GM18508 (cell line): Measurements from ENCODE around the gene ZNF213.
A peak's percentile ranks its signal among the peaks of the same experiment; 100 is the strongest.

Experiments
- ATAC-seq: cut with Tn5 transposase; IDR thresholded peaks from one replicate; pipeline ENCODE4 v1.9.1; 2021; ENCODE audit warnings: moderate number of reproducible peaks; ENCODE audit not compliant: insufficient read depth, unreplicated experiment

Gene ZNF213

DNA sequence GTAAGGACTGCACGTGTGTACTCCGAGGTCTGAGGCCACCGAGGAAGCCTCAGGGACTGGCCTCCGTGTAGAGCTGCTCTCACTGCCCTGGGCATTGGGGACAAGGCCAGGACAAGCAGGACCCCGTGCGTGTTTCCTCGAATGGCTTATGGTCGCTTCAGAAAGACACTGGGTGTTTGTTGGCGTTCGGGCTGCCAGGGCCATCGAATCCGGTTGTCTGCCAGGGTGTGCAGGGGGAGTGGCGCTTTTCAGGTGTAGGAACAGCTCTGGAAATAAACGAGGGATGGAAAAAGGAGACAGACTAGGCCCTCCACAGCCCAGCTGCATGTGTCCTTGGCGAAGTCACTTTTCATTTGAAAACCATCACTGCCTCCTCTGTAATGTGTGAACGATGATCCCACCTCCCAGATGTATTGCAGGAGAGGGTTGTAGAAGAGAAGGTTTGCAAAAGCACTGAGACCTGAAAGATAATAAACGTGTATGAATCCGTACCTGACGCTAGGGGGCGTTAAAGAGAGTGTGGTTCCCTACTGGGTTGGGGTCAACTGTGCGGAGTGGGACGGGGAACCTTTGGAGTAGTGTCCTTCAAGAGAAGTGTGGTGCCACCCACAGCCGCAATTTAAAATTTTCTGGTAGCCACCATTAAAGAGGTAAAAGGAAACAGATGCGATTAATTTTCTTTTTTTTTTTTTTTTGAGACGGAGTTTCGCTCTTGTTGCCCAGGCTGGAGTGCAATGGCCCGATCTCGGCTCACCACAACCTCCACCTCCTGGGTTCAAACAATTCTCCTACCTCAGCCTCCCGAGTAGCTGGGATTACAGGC is 33.6 kb upstream of the ZNF213 start:
- no peak for ATAC-seq

DNA sequence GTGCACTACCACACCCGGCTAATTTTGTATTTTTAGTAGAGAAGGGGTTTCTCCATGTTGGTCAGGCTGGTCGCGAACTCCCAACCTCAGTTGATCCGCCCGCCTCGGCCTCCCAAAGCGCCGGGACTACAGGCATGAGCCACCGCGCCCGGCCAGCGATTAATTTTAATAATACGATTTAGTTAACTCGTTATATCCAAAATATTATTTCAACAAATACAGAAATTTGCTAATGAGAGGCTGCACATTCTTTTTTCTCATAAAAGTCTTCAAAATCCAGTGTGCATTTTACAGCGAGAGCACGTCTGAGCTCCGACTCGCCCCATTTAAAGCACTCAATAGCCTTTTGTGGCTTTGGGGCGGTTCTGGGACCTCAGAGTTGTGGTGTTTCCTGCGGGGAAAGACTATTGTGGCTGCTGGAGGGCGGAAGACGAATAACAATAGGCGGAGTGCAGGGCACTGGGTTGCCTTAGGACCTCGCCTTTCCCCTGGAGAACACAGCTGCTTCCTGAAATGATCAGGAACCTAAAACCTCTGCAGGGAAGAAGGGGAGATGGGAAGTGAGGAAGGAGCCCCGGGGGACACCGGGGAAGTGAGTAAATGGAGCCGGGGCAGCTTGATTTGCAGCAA is 32.9 kb upstream of the ZNF213 start:
- no peak for ATAC-seq

- no peak for ATAC-seq
Measured at GRCh38 chr16:3106205-3106928, 28.5 kb upstream of the ZNF213 start.

DNA sequence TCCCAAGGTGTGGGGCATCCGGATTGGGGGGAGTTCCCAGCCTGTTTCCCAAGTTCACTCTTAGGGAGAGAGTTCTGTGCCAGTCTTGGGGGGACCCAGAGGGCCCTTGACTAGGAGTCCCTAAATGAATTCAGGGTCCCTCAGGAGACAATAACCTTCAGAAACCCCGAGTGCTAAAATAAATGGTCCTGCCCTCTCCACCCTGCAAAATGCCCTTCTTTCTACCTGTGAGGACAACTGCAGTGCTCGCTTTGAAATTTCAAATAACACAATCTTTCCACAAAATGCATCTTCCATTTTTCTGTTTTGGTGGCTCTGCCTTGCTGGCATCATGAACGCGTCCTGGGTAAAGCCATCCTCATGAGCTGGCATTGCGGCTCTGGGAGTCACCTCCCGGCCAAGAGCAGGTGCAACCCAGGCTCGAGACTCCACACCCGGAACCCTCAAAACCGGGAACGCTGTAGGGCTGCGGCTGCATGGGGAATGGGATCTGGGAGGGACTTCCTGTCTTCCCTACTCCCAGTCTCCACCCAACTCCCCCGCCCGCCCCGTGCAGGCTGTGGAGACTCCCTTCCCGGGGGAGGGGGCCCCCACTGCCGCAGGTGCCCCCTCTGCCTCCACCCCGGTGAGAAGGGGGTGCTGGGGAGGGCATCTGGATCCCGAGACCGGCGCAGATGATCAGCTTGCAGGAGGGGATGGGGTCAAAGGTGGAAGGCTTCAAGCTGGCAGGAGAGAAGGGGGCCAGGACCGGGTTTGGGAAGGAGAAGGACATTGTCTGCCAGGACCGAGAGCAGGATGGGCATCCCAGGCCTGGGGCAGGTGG is 22.6 kb upstream of the ZNF213 start, which contains the start of gene ZNF205:
Gene ZNF205 (plus strand): TSS at position 529 of the 823 bp plus-strand sequence. CDS start 845 bp downstream, outside the sequence.
- ATAC-seq: no peak

GRCh38 chr16:3112881-3113574 is 21.8 kb upstream of the ZNF213 start:
- no peak for ATAC-seq

GRCh38 chr16:3113765-3114479 is 20.9 kb upstream of the ZNF213 start:
- ATAC-seq: no peak

GRCh38 chr16:3115003-3115402 is 19.8 kb upstream of the ZNF213 start:
- ATAC-seq: no peak

- no peak for ATAC-seq
Measured at GRCh38 chr16:3115561-3115960, 19.3 kb upstream of the ZNF213 start.

DNA sequence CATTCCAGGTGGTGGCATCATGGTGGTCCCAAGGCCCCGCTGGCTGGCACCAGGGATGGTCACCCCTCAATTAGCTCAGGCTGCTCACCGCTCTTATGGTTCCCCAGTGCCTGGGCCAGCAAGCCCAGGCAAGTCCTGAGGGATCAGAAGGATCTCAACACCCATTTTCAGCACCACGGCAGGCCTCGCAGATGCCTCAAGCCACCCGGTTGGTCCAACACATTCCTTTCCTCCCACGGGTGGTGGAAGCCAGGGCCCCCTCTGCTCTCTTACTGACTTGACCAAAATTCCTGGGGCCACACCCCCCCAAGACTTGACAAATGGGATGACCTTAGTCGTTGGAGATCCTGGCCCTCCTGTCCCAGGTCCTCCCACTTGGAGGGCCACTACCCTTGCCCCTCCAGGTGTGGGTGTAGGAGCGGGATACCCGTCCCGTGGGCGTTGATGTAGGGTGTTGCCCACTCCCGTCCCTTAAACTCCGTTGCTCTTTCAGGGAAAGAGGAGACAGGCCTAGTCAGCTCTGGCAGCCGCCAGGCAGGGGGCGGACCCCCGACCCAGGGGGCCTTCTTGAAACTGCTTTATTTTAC is 16.5 kb upstream of the ZNF213 start:
- no peak for ATAC-seq

DNA sequence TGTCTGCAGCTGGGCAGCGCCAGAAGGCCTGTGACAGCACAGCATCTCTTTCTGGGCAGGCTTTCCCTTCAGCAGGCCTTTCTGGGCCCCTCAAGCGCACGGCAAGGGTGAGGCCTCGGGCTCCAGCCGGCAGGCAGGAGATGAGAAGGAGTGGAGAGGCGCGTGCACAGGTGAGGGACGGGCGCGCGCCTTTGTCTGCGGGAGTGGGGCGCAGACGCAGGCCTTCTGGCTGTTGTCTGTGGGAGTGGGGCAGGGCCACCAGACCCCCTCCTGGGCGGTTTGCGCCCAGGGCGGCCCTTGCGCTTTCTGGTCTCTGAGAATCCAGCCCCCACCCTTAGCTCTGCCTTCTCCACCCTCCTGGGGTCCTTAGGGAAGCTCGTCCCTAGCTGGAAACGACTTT is 16.0 kb upstream of the ZNF213 start:
- ATAC-seq: no peak

GRCh38 chr16:3119286-3119685 is 15.5 kb upstream of the ZNF213 start:
- no peak for ATAC-seq

DNA sequence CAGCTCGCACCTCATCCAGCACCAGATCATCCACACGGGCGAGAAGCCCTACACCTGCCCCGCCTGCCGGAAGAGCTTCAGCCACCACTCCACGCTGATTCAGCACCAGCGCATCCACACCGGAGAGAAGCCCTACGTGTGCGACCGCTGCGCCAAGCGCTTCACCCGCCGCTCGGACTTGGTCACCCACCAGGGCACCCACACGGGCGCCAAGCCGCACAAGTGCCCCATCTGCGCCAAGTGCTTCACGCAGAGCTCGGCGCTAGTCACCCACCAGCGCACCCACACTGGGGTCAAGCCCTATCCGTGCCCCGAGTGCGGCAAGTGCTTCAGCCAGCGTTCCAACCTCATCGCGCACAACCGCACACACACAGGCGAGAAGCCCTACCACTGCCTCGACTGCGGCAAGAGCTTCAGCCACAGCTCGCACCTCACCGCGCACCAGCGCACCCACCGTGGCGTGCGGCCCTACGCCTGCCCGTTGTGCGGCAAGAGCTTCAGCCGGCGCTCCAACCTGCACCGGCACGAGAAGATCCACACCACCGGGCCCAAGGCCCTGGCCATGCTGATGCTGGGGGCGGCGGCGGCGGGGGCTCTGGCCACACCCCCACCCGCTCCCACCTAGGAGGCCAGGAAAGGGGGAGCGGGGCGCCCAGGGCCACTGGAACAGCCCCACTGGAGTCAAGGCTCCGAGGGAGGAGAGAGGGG is 15.0 kb upstream of the ZNF213 start:
- ATAC-seq: no peak

- ATAC-seq: no peak
Measured at GRCh38 chr16:3120435-3120834, 14.4 kb upstream of the ZNF213 start.

DNA sequence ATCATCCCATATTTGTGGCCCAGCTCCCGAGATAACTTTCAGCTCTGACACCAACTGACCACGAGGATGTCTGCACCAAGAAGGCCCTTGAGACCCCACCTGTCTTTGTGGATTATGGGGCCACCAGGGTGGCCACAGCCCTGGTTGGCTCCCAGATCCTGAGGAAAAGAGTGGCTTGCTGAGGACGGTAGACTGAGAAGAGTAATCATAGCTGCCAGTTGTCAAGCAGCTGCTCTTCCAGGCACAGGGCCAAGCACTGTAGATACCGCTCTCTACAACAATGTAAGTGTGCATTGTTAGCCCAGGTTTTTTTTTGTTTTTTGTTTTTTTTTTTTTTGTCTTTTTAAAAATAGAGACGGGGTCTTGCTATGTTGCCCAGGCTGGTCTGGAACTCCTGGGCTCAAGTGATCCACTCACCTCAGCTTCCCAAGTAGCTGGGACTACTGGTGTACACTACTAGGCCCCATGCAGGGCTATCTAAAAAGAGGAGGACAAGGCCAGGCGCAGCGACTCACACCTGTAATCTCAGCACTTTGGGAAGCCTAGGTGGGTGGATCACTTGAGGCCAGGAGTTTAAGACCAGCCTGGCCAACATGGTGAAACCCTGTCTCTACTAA is 12.9 kb upstream of the ZNF213 start:
- no peak for ATAC-seq

DNA sequence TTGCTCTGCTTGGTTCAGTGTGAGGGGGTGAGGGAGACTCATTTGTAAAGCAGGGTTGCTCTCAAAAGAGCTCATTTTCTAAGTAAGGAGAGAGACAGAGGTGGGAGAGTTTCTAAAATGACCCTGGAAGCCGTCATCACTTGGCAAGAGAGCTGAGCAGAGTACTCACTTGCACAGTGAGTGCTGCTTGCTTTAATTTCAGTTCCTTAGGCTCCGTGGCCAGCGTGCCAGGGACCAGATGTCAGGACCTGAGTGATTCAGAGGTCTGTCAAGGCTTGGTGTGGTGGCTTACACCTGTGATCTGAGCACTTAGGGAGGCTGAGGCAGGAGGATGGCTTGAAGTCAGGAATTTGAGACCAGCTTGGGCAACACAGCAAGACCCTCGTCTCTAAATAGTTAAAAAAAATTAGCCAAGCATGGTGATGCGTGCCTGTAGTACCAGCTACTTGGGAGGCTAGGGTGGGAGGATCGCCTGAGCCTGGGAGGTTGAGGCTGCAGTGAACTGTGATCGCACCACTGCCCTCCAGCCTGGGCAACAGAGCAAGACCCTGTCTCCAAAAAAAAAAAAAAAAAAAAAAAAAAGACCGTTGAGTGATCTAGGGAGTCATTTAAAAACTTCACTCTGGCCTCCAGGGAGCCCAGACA is 11.8 kb upstream of the ZNF213 start:
- no peak for ATAC-seq

DNA sequence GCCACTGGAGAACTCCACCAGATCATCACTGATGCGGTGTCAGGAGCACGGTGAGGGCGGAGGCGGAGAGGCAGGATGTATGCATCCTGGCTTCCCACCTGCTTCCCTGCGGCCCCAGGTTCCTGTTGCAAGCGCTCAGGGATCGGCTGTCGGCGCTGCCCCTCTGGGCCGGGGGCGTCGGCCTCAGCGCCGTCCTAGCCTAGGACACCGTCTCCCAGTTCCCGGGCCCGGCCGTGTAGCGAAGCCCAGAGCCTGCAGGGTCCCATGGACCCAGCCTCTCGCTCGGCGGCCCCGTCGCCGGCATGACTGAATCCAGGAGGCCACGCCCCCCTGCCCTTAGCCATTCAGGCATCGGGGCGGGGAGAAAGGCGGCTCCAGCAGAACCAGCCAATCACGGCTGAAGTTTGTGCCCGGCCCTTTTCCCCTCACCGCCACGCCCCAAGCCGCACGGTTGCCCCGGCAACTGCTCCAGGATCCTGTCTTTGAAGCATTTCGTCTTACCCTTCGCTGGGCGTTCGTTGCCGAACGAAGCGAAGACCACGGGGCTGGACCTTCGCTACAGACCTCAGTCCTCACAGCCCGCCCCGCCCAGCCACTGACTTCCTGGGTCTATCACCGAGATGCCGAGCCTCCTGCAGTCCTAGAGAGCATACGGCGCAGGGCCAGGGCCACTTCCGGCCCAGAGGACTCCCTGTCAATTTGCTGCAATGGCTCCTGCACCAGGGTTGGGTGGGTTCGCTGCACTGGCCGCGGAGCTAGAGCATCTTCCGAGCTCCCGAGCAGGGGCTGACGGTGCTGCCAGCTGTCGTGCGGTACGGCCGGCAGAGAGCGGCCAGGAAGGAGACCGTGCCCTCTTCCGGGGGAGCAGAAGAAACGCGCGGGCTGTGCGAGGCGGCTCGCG is 10.6 kb upstream of the ZNF213 start:
- peak; percentile 52 for ATAC-seq
